Occipital lobe (tissue), 2 donors: ENCODE results near the gene DNAJB11. TPM values are rescaled to one million over a fixed set of nuclear protein-coding genes. Genes with fewer than 3 reads are reported as not detected.
A peak's percentile ranks its signal among the peaks of the same experiment; 100 is the strongest.

ENCODE experiments used
- DNase-seq: peaks from one replicate; lab custom pipeline; 2025; lab: John Stamatoyannopoulos, UW
- total RNA-seq: library from RNA; depleted of rRNA; stranded (reverse); fragments of >200 nt; gene quantifications from one replicate; pipeline ENCODE4 v1.2.3, GENCODE V29; 2014

The DNAJB11 gene
- total RNA-seq, 1 donor from 2014 or later = 34.9 TPM

DNA sequence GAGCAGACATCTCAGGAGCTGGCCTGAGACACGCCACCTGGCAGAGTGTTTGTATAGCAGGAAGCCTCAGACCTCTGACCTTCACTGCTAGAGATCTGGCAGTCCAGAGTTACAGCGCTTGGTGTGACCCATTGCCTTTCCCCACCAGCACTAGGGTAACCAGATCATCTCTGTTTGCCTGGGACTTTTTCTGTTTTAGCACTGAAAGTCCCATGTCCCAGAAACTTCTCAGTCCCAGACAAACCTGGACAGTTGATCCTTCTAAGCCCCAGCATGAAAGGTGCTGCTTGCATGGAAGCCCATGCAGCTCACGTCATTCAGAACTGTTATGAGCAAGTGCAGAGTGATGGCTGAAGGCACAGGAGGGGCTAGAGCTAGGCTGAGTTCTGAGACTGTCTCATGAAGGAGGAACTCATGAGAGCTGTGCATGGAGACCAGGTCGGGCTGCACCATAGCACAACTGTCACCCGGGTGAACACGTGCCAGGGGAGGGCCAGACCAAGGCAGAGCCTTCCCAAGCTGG lies 24.1 kb downstream of the DNAJB11 start:
- no peak for DNase-seq

DNA sequence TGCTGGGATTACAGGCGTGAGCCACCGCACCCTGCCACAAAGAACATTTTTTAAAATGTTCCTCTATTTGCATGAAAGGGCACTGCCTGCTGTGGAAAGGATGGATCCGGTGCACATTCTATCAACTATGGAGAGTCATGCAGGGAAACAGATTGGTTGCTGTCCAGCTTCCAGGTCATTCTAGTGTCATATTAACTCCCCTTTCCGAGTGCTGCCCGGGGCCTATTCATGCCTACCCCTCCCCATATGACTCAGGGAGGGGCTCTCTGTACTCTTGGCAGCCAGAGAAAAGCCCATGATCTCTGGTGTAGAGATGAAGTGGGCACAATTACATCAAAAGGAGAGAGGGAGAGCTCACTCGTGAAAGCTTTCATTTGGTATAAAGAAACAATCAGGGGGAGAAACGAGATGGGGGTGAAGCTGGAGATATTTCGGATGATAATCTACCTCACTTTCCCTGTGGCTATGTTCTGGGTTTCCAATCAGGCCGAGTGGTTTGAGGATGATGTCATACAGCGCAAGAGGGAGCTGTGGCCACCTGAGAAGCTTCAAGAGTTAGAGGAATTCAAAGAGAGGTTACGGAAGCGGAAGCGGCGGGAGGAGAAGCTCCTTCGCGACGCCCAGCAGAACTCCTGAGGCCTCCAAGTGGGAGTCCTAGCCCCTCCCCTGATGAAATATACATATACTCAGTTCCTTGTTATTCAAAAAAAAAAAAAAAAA lies 26.2 kb downstream of the DNAJB11 start:
- no peak for DNase-seq

DNA sequence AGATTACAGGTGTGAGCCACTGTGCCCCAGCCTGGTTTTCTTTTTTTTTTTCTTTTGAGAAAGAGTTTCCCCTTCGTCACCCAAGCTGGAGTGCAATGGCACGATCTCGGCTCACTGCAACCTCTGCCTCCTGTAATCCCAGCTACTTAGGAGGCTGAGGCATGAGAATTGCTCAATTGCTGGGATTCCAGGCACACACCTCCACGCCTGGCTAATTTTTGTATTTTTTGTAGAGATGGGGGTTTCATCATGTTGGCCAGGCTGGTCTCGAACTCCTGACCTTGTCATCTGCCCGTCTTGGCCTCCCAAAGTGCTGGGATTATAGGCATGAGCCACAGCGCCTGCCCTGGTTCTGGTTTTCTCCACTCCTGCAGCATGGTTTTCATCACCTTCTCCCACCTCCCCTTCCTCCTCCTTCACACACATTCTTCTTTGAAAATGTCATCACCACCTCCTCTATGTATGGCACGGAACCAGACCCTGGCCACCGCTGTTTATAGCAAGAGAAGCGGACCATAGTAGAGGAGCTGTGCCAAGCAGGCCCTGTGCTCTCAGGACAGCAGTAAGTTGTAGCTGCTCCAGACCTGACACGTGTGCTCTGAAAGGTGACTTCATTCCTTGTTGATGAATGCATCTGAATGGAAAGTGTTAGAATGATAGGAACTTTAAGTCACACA lies 27.7 kb downstream of the DNAJB11 start:
- no peak for DNase-seq

DNA sequence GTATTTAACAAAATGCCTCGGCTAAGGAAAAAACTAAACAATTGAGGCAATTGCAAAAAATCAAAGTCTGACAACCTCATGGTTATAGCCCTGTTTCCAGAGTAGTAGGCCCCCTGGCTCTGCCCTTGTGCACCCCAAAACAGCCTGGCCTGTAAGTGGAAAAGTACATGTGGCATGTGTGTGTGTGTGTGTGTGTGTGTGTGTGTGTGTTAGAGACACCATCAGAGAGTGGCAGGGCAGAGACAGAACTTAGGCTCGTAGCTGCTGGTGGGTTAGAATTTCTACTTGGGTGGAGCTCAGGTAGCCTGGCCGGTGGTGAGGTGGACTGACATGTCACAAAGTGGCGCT lies 28.2 kb downstream of the DNAJB11 start:
- no peak for DNase-seq

DNA sequence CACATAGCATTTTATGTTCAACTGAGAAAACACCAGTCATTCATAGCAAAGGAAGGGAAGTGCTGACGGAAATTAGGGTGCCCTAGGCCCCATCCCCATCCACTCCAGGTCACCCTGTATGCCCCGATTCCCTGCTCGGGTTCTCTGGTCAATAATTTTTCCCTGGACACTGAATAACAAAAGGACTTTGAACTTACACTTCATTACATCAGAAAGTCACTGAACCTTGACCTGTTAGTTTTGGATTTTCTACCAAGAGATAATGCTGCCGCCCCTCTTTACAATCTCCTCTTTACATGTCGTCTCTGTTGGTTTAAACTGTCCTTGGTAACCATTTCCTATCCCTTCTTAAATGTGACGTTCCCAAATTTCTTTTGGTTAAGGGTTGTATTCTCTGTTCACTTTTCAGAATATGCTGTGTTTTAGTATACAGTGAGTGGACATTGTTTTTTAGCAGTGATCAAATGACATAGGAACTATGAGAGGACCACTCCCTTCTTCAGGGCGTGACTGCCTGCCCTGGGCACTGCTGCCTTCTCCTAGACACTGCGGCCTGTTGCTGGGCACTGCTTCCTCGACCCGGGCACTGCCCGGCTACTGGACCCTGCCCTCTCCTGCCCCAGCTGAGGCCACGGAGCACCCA lies 28.7 kb downstream of the DNAJB11 start:
- no peak for DNase-seq

DNA sequence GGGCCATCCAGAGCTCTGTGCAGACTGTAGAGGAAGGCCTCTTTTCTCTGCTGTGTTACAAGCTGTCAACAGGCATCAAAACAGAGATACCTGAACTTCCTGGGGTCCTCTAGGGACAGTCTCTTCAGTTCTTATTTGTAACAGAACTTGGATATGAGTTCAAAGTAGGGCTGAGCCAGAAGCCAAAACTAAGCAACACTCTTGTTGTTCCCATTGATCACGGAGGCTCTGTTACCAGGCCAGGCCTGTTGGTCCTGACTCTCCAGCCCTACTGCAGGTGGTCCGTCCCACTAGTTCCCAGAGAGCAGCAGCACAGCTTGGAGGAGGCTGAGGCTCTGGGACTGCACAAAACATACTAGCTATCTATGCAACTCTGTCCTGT lies 29.3 kb downstream of the DNAJB11 start:
- no peak for DNase-seq

DNA sequence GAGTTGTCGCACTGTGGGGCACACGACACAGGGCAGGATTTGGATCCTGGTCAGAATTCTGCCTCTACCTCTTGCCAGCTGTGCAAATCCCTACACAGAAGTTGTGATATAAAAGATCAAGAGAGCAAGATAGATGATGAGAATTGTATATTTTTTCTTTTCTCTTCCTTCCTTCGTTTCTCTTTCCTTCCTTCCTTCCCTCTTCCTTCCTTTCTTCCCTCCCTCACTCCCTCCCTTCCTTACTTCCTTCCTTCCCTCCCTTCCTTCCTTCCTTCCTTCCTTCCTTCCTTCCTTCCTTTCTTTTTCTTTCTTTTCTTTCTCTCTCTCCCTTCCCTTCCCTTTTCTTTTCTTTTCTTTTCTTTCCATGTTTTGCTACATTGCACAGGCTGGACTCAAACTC lies 30.4 kb downstream of the DNAJB11 start:
- no peak for DNase-seq

DNA sequence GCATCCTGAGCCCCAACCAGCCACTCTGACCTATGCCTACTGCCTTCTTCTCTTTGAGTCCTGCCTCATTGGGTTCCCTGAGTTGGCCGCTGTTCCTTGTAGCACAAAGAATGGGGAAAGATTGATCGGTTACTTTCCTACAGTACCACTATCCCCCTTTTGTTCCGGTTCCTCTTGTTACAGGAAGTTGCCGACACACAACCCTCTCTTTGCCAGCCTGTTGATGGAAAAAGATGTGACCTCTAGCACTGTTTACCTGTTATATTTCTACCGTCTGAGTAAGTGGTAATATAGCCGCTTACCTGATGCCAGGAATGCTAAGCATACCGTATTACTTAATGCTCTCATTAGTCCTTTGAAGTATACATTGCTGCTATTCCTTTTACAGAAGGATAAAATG lies 32.6 kb downstream of the DNAJB11 start:
- DNase-seq = no peak

DNA sequence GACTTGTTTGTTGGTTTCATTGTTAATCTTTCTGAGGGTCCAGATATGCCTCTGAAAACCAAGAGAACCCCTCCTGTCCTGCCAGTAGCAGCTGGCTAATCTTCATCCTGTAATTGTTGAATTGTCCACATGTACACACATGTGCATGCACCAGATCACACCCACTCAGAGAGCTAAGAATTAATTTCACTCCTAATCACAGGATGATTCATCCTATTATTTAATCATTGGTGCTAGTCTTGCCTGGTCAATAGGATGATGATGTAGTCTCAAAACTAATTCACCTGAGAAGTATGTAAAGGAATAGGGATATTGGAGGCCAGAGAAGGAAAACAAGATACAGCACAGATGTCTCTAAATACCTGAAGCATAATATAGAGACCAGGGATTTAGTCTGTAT lies 34.6 kb downstream of the DNAJB11 start:
- no peak for DNase-seq

DNA sequence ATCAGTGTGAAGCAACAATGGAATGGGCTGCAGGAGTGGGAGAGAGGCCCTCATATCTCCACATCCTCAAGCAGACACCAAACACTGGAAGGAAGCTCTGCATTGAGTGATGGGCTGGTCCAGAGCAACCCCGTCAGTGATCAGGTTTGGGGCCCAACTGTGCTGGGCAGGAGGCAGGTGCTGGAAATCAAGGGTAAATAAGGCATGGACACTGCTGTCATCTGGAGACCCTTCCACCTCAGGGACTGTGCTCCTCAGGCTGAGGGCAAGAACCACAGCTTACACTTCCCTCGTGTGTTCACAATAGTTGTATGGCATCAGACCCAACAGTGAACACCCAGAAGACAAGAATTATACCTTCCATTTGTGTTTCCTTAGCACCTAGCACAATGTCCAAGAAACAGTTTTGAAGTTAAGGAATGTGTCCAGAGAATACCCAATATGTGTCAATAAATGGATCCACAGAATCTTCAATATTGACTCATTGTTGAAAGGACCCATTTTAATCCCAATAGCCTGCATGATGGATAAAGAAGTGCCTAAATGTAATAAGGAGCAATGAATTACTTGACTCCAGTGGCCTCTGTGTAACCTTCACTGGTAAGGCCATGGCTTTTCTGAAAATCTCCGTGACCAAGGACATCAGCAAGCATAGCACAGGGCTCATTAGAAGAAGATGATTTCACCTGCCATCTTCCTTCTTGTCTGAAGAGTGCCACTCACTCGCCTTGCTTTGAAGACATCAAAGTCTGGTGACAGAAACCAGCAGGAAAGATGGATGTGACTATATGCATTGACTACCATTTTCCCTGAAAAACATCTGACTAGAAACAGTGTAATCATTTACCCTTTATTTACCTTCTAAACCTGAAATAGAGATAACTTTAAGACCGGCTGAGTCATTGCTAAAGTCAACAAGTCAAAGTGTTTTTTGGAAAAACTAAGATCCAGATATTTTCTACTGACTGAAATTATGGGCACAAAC lies 35.3 kb downstream of the DNAJB11 start:
- no peak for DNase-seq

DNA sequence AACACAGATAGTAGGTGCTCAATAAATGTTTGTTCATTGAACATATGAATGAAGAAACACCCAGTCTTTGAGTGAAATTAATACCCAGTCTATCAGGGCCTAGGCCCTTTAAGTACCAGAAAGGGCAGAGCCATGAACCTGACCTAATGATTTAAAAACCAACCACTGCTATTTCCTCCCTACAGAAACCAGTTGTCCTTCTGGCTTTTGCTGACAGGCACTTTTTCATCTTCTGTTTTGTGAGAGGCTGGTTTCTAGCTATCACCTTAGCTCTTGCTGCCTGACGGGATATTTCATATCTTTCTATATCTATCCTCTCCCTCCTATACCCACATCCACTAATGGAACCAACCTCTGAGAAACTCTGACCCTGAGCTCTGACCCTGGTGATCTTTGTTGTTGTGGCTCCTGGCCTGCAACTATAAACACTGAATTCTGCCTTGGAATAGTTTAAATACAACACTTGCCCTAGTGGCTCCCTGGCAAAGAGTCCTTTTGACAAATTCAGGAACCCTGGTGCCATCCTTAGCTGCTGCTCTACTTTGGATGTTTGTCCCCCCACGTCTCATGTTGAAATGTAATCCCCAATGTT lies 38.2 kb downstream of the DNAJB11 start:
- no peak for DNase-seq

DNA sequence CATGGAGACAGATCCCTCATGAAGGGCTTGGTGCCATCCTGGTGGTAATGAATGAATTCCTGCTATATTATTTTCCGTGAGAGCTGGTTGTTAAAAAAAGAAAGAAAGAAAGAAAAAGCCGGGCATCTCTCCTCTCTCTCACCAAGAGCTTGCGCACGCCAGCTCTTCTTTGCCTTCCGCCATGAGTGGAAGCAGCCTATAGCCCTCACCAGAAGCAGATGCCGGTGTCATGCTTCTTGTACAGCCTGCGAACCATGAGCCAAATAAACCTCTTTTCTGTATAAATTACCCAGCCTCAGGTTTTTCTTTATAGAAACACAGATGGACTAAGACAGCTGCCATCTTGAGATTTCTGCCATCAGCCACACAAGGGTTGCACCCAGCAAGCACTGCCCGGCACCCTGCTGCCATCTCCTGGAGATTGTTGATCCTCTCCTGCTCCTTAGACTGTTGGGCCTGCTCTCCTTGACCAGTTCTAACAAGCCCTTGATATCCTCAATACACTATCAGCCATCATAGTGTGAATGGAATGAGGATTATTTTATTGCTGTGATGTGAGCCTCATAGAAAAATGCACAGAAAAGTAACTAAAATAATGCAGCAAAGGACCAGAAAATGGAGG lies 38.8 kb downstream of the DNAJB11 start:
- no peak for DNase-seq

DNA sequence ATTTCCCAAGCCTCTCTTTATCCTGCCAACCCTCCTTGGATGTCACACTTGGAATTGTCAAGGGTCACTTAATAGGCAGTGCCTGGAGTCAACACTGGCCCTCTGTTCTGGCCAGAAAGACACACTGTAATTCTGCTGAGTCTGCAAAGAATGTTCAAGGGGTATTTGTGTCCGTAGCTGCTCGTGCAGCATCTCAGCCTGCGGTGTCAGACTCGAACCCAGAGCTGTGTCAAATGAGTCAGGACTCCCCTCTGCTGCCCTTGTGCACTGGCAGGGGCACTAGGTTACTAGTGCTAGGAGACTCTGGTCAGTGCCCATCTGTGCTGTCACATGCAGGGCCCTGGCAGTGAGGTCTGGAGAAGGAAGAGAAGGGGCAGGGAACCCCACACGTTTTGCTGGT lies 41.5 kb downstream of the DNAJB11 start:
- no peak for DNase-seq

DNA sequence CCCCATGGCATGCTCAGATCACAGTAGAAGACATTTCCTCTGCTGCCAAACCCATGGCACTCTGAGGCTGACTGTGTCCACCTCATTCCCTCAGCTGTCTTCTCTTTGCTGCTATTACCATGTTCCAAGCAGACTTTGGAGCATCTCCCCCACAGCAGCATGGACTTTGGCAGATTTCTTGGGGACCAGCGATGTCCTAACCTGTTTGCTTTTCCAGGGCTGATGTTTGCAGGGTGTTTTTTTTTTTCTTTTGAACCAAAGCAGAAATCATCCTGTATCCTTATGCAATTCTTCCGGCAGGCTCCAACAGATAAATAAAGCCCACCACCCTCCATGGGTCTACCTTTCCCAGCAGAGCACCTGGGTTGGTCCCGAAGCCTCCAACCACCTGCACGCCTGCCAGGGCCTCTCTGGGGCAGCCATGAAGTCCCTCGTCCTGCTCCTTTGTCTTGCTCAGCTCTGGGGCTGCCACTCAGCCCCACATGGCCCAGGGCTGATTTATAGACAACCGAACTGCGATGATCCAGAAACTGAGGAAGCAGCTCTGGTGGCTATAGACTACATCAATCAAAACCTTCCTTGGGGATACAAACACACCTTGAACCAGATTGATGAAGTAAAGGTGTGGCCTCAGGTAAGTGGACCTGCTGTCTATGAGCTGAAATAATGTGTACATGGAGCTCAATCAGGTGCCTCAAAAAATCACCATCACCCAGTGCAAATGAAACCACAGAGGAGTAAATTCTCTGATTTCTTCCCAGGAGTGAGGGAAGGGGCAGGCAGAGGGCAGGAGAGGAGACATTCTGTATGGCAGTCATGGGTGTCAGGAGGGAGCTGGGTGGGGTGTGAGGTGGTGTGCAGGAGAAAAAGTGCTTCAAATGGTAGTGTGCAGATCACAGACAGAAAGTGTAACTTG lies 42.5 kb downstream of the DNAJB11 start, which contains the start of gene AHSG:
Gene AHSG (plus strand): TSS at position 340 of the 916 bp plus-strand sequence. CDS start 82 bp downstream, at position 422.
- no peak for DNase-seq

DNA sequence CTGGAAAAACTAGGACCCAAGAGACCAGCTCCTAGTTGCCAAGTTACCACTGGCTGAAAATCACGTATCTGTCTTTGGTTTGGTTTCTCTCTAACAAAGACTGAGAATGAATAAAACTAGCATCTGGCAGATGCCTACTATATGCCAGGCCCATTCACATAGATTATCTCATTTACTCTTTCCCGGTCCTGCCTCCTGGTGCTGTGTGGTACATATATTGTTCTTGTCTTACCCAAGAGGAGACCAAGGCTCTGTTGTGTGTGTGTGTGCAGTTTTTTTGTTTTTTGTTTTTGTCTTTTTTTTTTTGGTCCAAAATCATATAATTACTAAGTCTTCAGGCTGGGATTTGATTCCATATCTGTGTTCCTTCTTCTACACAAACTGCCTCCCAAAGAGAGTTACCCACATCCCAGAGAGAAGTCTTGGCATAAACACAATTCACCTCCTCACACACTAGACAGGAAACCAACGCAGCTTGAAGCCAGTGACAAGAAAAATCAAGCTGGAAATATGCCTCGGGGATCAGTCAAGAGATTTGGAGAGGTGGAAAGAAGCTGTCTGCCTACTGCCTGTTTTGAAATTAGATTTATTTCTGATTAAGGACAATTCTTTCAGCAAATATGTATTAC lies 43.2 kb downstream of the DNAJB11 start:
- no peak for DNase-seq

DNA sequence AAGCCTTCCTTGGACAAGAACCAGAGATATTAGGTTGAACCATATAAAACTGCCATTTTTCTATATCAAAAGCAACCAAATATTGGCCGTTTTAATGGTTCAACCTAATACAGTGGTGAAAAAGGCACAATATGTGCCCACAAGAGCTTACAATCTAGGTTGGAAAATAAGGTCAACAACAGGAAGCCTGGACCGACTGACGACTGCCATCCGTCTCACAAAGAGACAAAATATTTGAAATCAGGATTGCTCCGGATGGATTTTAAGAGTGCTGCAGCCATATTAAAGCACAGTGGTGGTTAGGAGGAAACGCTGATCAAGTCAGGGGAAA lies 43.7 kb downstream of the DNAJB11 start:
- no peak for DNase-seq

DNA sequence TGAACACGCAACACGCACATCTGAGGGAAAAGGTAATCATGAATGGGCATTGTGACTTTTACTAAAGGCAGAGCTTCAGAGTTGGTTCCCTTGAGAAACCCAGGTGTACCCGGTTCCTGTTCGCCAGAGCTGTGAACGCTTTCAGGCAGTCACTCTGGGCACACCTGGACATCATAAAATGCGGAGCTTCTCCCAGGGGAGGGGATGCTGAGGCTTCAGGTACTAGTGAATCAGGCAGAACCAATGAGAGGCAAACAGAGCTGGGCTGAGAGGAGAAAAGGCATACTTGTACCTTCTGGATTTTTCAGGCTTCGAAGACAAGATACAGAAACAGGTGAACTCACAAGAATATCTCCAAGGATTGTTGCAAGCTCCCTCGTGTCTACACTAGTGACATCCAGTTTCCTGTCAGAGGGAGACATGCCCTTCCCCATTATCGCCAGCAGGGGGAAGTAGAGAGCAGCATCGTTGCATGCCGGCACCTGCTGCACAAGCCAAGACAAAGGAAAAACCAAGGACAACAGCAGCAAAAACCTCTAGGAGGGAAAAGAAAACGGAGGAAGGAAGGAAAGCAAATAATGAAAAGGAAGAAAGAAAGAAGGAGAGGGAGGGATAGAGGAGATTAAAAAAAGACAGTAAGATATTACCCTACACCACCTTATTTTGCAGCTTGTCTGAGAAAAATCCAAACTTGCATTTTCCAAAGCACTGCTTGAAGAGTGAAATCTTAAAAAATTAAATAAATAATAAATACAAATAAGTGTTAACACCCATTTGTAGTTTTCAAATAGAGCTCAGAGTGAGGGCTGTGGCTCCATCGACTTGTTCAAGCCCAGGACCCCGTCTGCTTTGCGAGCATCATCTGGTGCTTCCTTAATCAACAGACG lies 44.3 kb downstream of the DNAJB11 start:
- DNase-seq = peak; percentile 60

DNA sequence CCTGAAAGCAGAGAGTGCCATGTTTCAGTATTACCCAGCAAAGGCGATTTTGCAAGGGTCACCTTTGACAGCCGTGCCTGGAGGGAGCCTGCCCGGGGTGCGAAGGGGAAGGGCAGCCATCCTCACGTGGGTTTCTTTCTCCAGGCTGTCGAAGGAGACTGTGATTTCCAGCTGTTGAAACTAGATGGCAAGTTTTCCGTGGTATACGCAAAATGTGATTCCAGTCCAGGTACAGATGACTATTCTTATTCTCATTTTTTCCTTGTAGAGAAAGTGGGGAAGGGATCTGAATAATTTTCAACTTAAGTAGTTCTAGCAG lies 45.7 kb downstream of the DNAJB11 start:
- DNase-seq = no peak
